ENCODE measurements around the gene RGS11.
"Not testable (repeated sequence)": the region's sequence is repeated elsewhere in the genome, so short reads cannot be mapped to it uniquely, and the experiment has no call there.

Gene RGS11

GRCh38 chr16:261031-261691 lies 14.6 kb downstream of the RGS11 start:
- no peak for FAIRE-seq

GRCh38 chr16:260326-260725 lies 15.4 kb downstream of the RGS11 start:
- no peak for FAIRE-seq

GRCh38 chr16:259814-260253 lies 15.9 kb downstream of the RGS11 start:
- FAIRE-seq: no peak

GRCh38 chr16:259226-259625 lies 16.5 kb downstream of the RGS11 start:
- no peak for FAIRE-seq

- not testable (repeated sequence) for FAIRE-seq
Measured at GRCh38 chr16:258091-258490, 17.7 kb downstream of the RGS11 start.

- no peak for FAIRE-seq
Measured at GRCh38 chr16:255183-255582, 20.6 kb downstream of the RGS11 start.

- FAIRE-seq: no peak
Measured at GRCh38 chr16:254461-254860, 21.3 kb downstream of the RGS11 start.

GRCh38 chr16:253833-254232 lies 21.9 kb downstream of the RGS11 start:
- FAIRE-seq: no peak

GRCh38 chr16:252366-253337 lies 23.1 kb downstream of the RGS11 start:
- no peak for FAIRE-seq

GRCh38 chr16:249431-249830 lies 26.3 kb downstream of the RGS11 start:
- no peak for FAIRE-seq

GRCh38 chr16:247027-247426 lies 28.7 kb downstream of the RGS11 start:
- no peak for FAIRE-seq

- FAIRE-seq: no peak
Measured at GRCh38 chr16:245105-245504, 30.6 kb downstream of the RGS11 start.

GRCh38 chr16:243348-243747 lies 32.4 kb downstream of the RGS11 start:
- no peak for FAIRE-seq

- no peak for FAIRE-seq
Measured at GRCh38 chr16:242281-242680, 33.5 kb downstream of the RGS11 start.

- FAIRE-seq: no peak
Measured at GRCh38 chr16:240559-240958, 35.2 kb downstream of the RGS11 start.

- FAIRE-seq: no peak
Measured at GRCh38 chr16:239948-240277, 35.8 kb downstream of the RGS11 start.

- FAIRE-seq: no peak
Measured at GRCh38 chr16:234468-235305, 41.1 kb downstream of the RGS11 start, which contains the start of gene FAM234A. TSS of gene FAM234A (plus strand) at chr16:234821. CDS start at chr16:254414, 19,593 bp downstream.

- FAIRE-seq: no peak
Measured at GRCh38 chr16:230949-231348, 44.8 kb downstream of the RGS11 start.

- FAIRE-seq: not testable (repeated sequence)
Measured at GRCh38 chr16:230351-230750, 45.4 kb downstream of the RGS11 start.

- FAIRE-seq: no peak
Measured at GRCh38 chr16:229731-230281, 45.9 kb downstream of the RGS11 start.

GRCh38 chr16:228852-229730 lies 46.7 kb downstream of the RGS11 start, which contains the start of gene LUC7L:
TSS of gene LUC7L (minus strand) at chr16:229449. CDS start at chr16:229339, 110 bp downstream.
- no peak for FAIRE-seq
